Smooth muscle cell (in vitro differentiated cells): Measurements from ENCODE around the gene WDR70. TPM values are rescaled to one million over a fixed set of nuclear protein-coding genes. Genes with fewer than 3 reads are reported as not detected.

Experiments used
- DNase-seq: peaks from one replicate; lab custom pipeline; 2025; ENCODE audit not compliant: unreplicated experiment; lab: John Stamatoyannopoulos, UW
- H2AFZ ChIP-seq: fragments of 200-600 bp; sonication (generic); 2 replicates; pipeline ENCODE4 v1.6.0; 2016; ENCODE audit warnings: antibody characterized with exemption, low read depth, mild to moderate bottlenecking
- H3F3A ChIP-seq: fragments of 200-600 bp; sonication (generic); 2 replicates; pipeline ENCODE4 v1.6.0; 2017; ENCODE audit warnings: antibody characterized with exemption, low read depth
- H3K27ac ChIP-seq: fragments of 200-600 bp; sonication (generic); 2 replicates; pipeline ENCODE4 v1.5.1; 2016; ENCODE audit warnings: low read depth, mild to moderate bottlenecking
- H3K27me3 ChIP-seq: fragments of 200-600 bp; sonication (generic); 2 replicates; pipeline ENCODE4 v1.6.1; 2016; ENCODE audit warnings: low read depth, mild to moderate bottlenecking
- H3K36me3 ChIP-seq: fragments of 200-600 bp; sonication (generic); 2 replicates; pipeline ENCODE4 v1.5.1; 2016; ENCODE audit warnings: low read depth
- H3K4me1 ChIP-seq: fragments of 200-600 bp; sonication (generic); 2 replicates; pipeline ENCODE4 v1.5.1; 2016; ENCODE audit warnings: low read depth
- H3K4me2 ChIP-seq: fragments of 200-600 bp; sonication (generic); 2 replicates; pipeline ENCODE4 v1.6.0; 2016; ENCODE audit warnings: mild to moderate bottlenecking
- H3K4me3 ChIP-seq: fragments of 200-600 bp; sonication (generic); 2 replicates; pipeline ENCODE4 v1.5.1; 2016; ENCODE audit warnings: mild to moderate bottlenecking
- H3K79me2 ChIP-seq: fragments of 200-600 bp; sonication (generic); 2 replicates; pipeline ENCODE4 v1.6.0; 2016; ENCODE audit warnings: low read depth, mild to moderate bottlenecking
- H3K9ac ChIP-seq: fragments of 200-600 bp; sonication (generic); 2 replicates; pipeline ENCODE4 v1.6.0; 2016; ENCODE audit warnings: low read depth
- H3K9me3 ChIP-seq: fragments of 200-600 bp; sonication (generic); replicated peaks from 2 replicates; pipeline ENCODE4 v1.5.1; 2016; ENCODE audit warnings: low read depth
- H4K20me1 ChIP-seq: fragments of 200-600 bp; sonication (generic); 2 replicates; pipeline ENCODE4 v1.6.0; 2016; ENCODE audit warnings: low read depth
- whole genome bisulfite sequencing: methylation state at CpG from one replicate; pipeline ENCODE4 v1.1.7; 2016; ENCODE audit warnings: low lambda C conversion rate; 5-methylcytosine and 5-hydroxymethylcytosine counted together
- polyA plus RNA-seq: library from polyadenylated mRNA; unstranded; fragments of >200 nt; fragmentation: Nextera tagmentation; extraction: Ambion mirVana; gene quantifications from 2 replicates; pipeline ENCODE4 v1.2.1, GENCODE V29; 2016
- total RNA-seq: library from RNA; depleted of rRNA; stranded (reverse); fragments of >200 nt; gene quantifications from 2 replicates; pipeline ENCODE4 v1.2.3, GENCODE V29; 2014
- TF ChIP-seq, protein P1 (sequence below): fragments of 200-600 bp; sonication (generic); IDR thresholded peaks from 2 replicates; pipeline ENCODE4 v1.5.1; 2017; ENCODE audit warnings: borderline replicate concordance, mild to moderate bottlenecking, antibody characterized with exemption; ENCODE audit not compliant: insufficient read depth, poor library complexity, severe bottlenecking

Gene WDR70
- total and polyA plus RNA-seq, 2 experiments from 2014 or later, result 17.8 to 28.7 TPM

DNA sequence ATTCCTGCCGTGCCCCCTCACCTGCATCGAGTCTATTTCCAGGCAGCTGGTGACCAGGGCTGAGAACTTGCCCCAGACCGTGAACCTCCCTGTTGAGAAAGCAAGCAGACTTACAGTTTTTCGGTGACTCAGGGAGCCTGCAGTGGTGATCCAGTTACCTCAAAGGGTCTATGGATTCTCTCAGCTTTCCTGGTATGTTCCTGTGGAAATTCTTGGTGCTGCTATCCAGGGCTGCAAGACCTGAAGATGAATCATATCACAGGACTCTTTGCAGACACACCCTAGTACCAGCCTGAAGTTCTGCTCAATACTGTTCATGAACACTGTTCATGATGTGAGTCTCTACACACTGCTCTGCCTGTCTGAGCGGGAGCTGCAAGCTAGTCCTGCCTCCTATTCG, 154.7 kb downstream of the WDR70 start:
- H2AFZ ChIP-seq, result no peak overlapping the region
- no peak for DNase-seq
- H3K4me1 ChIP-seq, result no peaks in the 10 kb centered on the region
- no peaks in the 10 kb centered on the region for H3F3A ChIP-seq
- no peak overlapping the region for H3K4me2 ChIP-seq
- TF ChIP-seq, protein P1, sequence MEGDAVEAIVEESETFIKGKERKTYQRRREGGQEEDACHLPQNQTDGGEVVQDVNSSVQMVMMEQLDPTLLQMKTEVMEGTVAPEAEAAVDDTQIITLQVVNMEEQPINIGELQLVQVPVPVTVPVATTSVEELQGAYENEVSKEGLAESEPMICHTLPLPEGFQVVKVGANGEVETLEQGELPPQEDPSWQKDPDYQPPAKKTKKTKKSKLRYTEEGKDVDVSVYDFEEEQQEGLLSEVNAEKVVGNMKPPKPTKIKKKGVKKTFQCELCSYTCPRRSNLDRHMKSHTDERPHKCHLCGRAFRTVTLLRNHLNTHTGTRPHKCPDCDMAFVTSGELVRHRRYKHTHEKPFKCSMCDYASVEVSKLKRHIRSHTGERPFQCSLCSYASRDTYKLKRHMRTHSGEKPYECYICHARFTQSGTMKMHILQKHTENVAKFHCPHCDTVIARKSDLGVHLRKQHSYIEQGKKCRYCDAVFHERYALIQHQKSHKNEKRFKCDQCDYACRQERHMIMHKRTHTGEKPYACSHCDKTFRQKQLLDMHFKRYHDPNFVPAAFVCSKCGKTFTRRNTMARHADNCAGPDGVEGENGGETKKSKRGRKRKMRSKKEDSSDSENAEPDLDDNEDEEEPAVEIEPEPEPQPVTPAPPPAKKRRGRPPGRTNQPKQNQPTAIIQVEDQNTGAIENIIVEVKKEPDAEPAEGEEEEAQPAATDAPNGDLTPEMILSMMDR, result no peak
- no peak overlapping the region for H3K27ac ChIP-seq
- WGBS, result 87% methylated on average over 6 of the region's 6 CpGs
- H3K9me3 ChIP-seq, result no peaks in the 10 kb centered on the region
- H3K27me3 ChIP-seq, result no peaks in the 10 kb centered on the region
- no peak overlapping the region for H3K9ac ChIP-seq
- H3K79me2 ChIP-seq, result peaks cover 4% of the 10 kb centered on the region
- no peak overlapping the region for H3K4me3 ChIP-seq
- H3K36me3 ChIP-seq, result no peaks in the 10 kb centered on the region
- no peaks in the 10 kb centered on the region for H4K20me1 ChIP-seq

DNA sequence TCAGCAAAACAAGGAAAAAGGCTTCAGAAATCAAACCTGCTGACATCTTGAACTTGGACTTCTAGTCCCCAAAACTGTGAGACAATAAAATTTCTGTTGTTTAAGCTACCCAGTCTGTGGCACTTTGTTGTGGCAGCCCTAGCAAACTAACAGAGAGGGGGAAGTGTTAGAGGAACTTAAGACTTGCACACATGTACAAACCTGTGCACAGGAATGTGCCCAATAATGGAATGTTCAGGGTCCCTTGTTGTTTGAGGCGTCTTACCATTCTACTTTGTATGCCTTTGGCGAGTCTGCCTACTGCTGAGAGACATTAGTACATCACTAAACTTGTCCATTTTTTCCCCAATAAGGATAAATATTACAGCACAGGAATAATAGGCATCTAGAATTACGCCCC, 160.3 kb downstream of the WDR70 start:
- WGBS, result 86% methylated on average over 3 of the region's 3 CpGs
- no peak for DNase-seq
- peaks cover 15% of the 10 kb centered on the region for H3K4me1 ChIP-seq
- no peak overlapping the region for H3K9ac ChIP-seq
- no peak overlapping the region for H2AFZ ChIP-seq
- H3K27me3 ChIP-seq, result no peaks in the 10 kb centered on the region
- no peaks in the 10 kb centered on the region for H3K79me2 ChIP-seq
- no peaks in the 10 kb centered on the region for H4K20me1 ChIP-seq
- H3K36me3 ChIP-seq, result no peaks in the 10 kb centered on the region
- no peaks in the 10 kb centered on the region for H3F3A ChIP-seq
- TF ChIP-seq, protein P1, result no peak
- H3K27ac ChIP-seq, result no peak overlapping the region
- H3K4me2 ChIP-seq, result no peak overlapping the region
- no peaks in the 10 kb centered on the region for H3K9me3 ChIP-seq
- H3K4me3 ChIP-seq, result no peak overlapping the region

DNA sequence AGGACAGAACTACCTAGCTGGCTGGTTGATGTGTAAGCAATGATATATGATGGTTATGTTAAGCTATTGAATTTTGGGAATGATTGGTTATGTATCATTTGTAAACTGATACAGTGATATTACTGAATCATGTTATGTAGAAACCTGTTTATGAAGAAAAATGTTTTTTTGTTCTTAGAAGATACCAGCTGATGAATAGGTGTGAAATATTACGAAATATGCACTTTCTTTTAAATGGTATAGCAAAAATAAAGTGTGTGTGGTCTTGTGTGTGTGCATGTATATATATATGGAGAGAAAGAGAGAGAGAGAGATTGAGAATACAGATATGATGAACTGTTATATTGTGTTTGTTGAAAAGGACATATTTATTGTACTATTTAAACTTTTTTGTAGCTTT, 164.1 kb downstream of the WDR70 start:
- peaks cover 9% of the 10 kb centered on the region for H3K79me2 ChIP-seq
- H3K27ac ChIP-seq, result no peak overlapping the region
- no peaks in the 10 kb centered on the region for H4K20me1 ChIP-seq
- no peak overlapping the region for H3K4me2 ChIP-seq
- peaks cover 15% of the 10 kb centered on the region for H3K4me1 ChIP-seq
- no peak for DNase-seq
- no peaks in the 10 kb centered on the region for H3F3A ChIP-seq
- H3K9me3 ChIP-seq, result no peaks in the 10 kb centered on the region
- WGBS, result 100% methylated on average over 1 of the region's 1 CpG
- TF ChIP-seq, protein P1, result no peak
- no peak overlapping the region for H2AFZ ChIP-seq
- no peak overlapping the region for H3K9ac ChIP-seq
- no peak overlapping the region for H3K4me3 ChIP-seq
- H3K27me3 ChIP-seq, result no peaks in the 10 kb centered on the region
- H3K36me3 ChIP-seq, result no peaks in the 10 kb centered on the region

DNA sequence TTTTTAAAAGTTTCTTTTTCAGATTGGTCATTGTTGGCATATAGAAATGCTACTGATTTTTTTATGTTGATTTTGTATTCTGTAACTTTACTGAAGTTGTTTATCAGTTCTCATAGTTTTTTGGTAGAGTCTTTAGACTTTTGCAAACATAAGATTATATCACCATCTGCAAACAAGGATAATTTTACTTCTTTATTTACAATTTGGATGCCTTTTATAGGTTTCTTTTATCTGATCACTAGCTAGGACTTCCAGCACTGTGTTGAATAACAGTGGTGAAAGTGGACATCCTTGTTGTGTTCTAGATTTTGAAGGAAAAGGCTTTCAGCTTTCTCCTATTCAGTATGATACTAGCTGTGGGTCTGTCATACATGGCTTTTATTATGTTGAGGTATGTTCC, 170.3 kb downstream of the WDR70 start:
- H3K27me3 ChIP-seq, result no peaks in the 10 kb centered on the region
- H3K9ac ChIP-seq, result no peak overlapping the region
- H3K4me3 ChIP-seq, result no peak overlapping the region
- no peaks in the 10 kb centered on the region for H4K20me1 ChIP-seq
- no peaks in the 10 kb centered on the region for H3K36me3 ChIP-seq
- H2AFZ ChIP-seq, result no peak overlapping the region
- DNase-seq, result no peak
- peaks cover 12% of the 10 kb centered on the region for H3K4me1 ChIP-seq
- no peak overlapping the region for H3K4me2 ChIP-seq
- peaks cover 14% of the 10 kb centered on the region for H3F3A ChIP-seq
- no peak overlapping the region for H3K27ac ChIP-seq
- peaks cover 9% of the 10 kb centered on the region for H3K79me2 ChIP-seq
- no peaks in the 10 kb centered on the region for H3K9me3 ChIP-seq
- TF ChIP-seq, protein P1, result no peak
